NCI-H2196 (cell line): ENCODE data around the gene ELAVL3.
"Not testable (repeated sequence)": the region's sequence is repeated elsewhere in the genome, so short reads cannot be mapped to it uniquely, and the experiment has no call there.

ENCODE experiments used
- DNase-seq: peaks from one replicate; lab custom pipeline; 2025; ENCODE audit not compliant: unreplicated experiment; lab: John Stamatoyannopoulos, UW

The ELAVL3 gene

GRCh38 chr19:11460207-11460606, 20.6 kb downstream of the ELAVL3 start:
- no peak for DNase-seq

GRCh38 chr19:11458912-11459311, 21.9 kb downstream of the ELAVL3 start:
- not testable (repeated sequence) for DNase-seq

- no peak for DNase-seq
Measured at GRCh38 chr19:11458236-11458900, 22.5 kb downstream of the ELAVL3 start.

GRCh38 chr19:11457831-11458230, 23.0 kb downstream of the ELAVL3 start:
- no peak for DNase-seq

- DNase-seq: no peak
Measured at GRCh38 chr19:11457115-11457514, 23.7 kb downstream of the ELAVL3 start.

GRCh38 chr19:11456659-11457058, 24.2 kb downstream of the ELAVL3 start:
- no peak for DNase-seq

- not testable (repeated sequence) for DNase-seq
Measured at GRCh38 chr19:11455233-11455554, 25.7 kb downstream of the ELAVL3 start.

GRCh38 chr19:11453468-11454341, 27.1 kb downstream of the ELAVL3 start:
- DNase-seq: no peak

GRCh38 chr19:11452620-11453310, 28.1 kb downstream of the ELAVL3 start:
- no peak for DNase-seq

- DNase-seq: no peak
Measured at GRCh38 chr19:11451871-11452619, 28.8 kb downstream of the ELAVL3 start.

- DNase-seq: no peak
Measured at GRCh38 chr19:11451327-11451870, 29.4 kb downstream of the ELAVL3 start.

GRCh38 chr19:11450570-11451326, 30.1 kb downstream of the ELAVL3 start:
- no peak for DNase-seq

- no peak for DNase-seq
Measured at GRCh38 chr19:11448923-11449554, 31.8 kb downstream of the ELAVL3 start.

GRCh38 chr19:11448410-11448809, 32.4 kb downstream of the ELAVL3 start:
- no peak for DNase-seq

- DNase-seq: no peak
Measured at GRCh38 chr19:11447347-11448262, 33.2 kb downstream of the ELAVL3 start.

- peak; percentile 58 for DNase-seq
Measured at GRCh38 chr19:11446652-11447301, 34.1 kb downstream of the ELAVL3 start.

- no peak for DNase-seq
Measured at GRCh38 chr19:11446271-11446651, 34.6 kb downstream of the ELAVL3 start.

- no peak for DNase-seq
Measured at GRCh38 chr19:11445141-11445540, 35.7 kb downstream of the ELAVL3 start.
